GM23338 (cell line): ENCODE results near the gene SPINK4. TPM values are rescaled to one million over a fixed set of nuclear protein-coding genes. Genes with fewer than 3 reads are reported as not detected.

Experiments
- ATAC-seq: fragments of 200-7000 bp; cut with Tn5 transposase; 3 replicates; pipeline ENCODE4 v1.9.1; 2020
- DNase-seq: peaks from one replicate; pipeline ENCODE4 v3.0.0-alpha.2; 2015; ENCODE audit warnings: low spot score
- H2AFZ ChIP-seq: fragments of 200-600 bp; sonication (generic); 2 replicates; pipeline ENCODE4 v1.8.0; 2016; ENCODE audit warnings: antibody characterized with exemption, mild to moderate bottlenecking, moderate library complexity
- H3F3A ChIP-seq: fragments of 200-600 bp; sonication (generic); replicated peaks from 2 replicates; pipeline ENCODE4 v1.8.0; 2017; ENCODE audit warnings: antibody characterized with exemption, mixed run types, low read depth
- H3K27ac ChIP-seq: fragments of 200-600 bp; sonication (generic); 2 replicates; pipeline ENCODE4 v1.6.1; 2016; ENCODE audit warnings: low read depth
- H3K27me3 ChIP-seq: fragments of 200-600 bp; sonication (generic); 2 replicates; pipeline ENCODE4 v1.8.0; 2016; ENCODE audit warnings: mild to moderate bottlenecking, mixed run types, moderate library complexity; ENCODE audit not compliant: insufficient read depth
- H3K36me3 ChIP-seq: fragments of 200-600 bp; sonication (generic); 2 replicates; pipeline ENCODE4 v1.8.0; 2016; ENCODE audit warnings: mild to moderate bottlenecking; ENCODE audit not compliant: insufficient read depth
- H3K4me1 ChIP-seq: fragments of 200-600 bp; sonication (generic); 2 replicates; pipeline ENCODE4 v1.8.0; 2016; ENCODE audit warnings: mild to moderate bottlenecking, moderate library complexity; ENCODE audit not compliant: insufficient read depth
- H3K4me2 ChIP-seq: fragments of 200-600 bp; sonication (generic); 2 replicates; pipeline ENCODE4 v1.7.1; 2017; ENCODE audit warnings: mixed run types
- H3K4me3 ChIP-seq: fragments of 200-600 bp; sonication (generic); 2 replicates; pipeline ENCODE4 v1.6.1; 2016; ENCODE audit warnings: mixed run types
- H3K79me2 ChIP-seq: fragments of 200-600 bp; sonication (generic); replicated peaks from 2 replicates; pipeline ENCODE4 v1.8.0; 2017; ENCODE audit warnings: mild to moderate bottlenecking; ENCODE audit not compliant: insufficient read depth
- H3K9me2 ChIP-seq: fragments of 200-600 bp; sonication (generic); 2 replicates; pipeline ENCODE4 v1.8.0; 2017; ENCODE audit not compliant: insufficient read depth
- H4K20me1 ChIP-seq: fragments of 200-600 bp; sonication (generic); replicated peaks from 2 replicates; pipeline ENCODE4 v1.8.0; 2017; ENCODE audit warnings: mild to moderate bottlenecking; ENCODE audit not compliant: insufficient read depth
- H3K27ac Mint-ChIP-seq: 2 replicates; pipeline ENCODE4 v1.8.0; 2020; ENCODE audit warnings: inconsistent platforms, mild to moderate bottlenecking, moderate library complexity, mixed read lengths
- H3K27me3 Mint-ChIP-seq: 3 replicates; pipeline ENCODE4 v1.8.0; 2022; ENCODE audit warnings: low read depth, mild to moderate bottlenecking, moderate library complexity, mixed read lengths, inconsistent platforms; ENCODE audit not compliant: insufficient read depth, poor library complexity
- H3K36me3 Mint-ChIP-seq: 3 replicates; pipeline ENCODE4 v1.8.0; 2021; ENCODE audit warnings: low read depth, mild to moderate bottlenecking, inconsistent platforms, moderate library complexity, mixed read lengths
- H3K4me1 Mint-ChIP-seq: 3 replicates; pipeline ENCODE4 v1.8.0; 2020; ENCODE audit warnings: mild to moderate bottlenecking, inconsistent platforms, mixed read lengths
- H3K4me3 Mint-ChIP-seq: 3 replicates; pipeline ENCODE4 v1.8.0; 2021; ENCODE audit warnings: moderate library complexity, mild to moderate bottlenecking, inconsistent platforms, mixed read lengths
- H3K9me3 Mint-ChIP-seq: 3 replicates; pipeline ENCODE4 v1.8.0; 2020; ENCODE audit warnings: moderate library complexity, mild to moderate bottlenecking, inconsistent platforms, mixed read lengths
- CREB1 ChIP-seq: fragments of 250-450 bp; sonication (Bioruptor Pico); IDR thresholded peaks from 2 replicates; pipeline ENCODE4 v1.5.0; 2020; ENCODE audit warnings: low read depth, mild to moderate bottlenecking, moderate library complexity
- EZH2phosphoT487 ChIP-seq: fragments of 200-600 bp; sonication (generic); IDR thresholded peaks from one replicate; pipeline ENCODE4 v1.8.1; 2018; ENCODE audit warnings: antibody characterized with exemption; ENCODE audit not compliant: unreplicated experiment
- STAT1 ChIP-seq: IDR thresholded peaks from one replicate; pipeline ENCODE4 v1.6.1; 2016; ENCODE audit warnings: antibody characterized with exemption; ENCODE audit not compliant: unreplicated experiment
- ZNF462 ChIP-seq: fragments of 250-450 bp; sonication (Bioruptor Pico); IDR thresholded peaks from 2 replicates; pipeline ENCODE4 v1.5.0; 2020; ENCODE audit warnings: mild to moderate bottlenecking, moderate library complexity
- polyA plus RNA-seq: library from polyadenylated mRNA; unstranded; fragments of >200 nt; fragmentation: Nextera tagmentation; extraction: Ambion mirVana; gene quantifications from 2 replicates; pipeline ENCODE4 v1.2.1, GENCODE V29; 2016
- total RNA-seq: library from RNA; depleted of rRNA; stranded (reverse); fragments of >200 nt; shearing (Covaris generic); gene quantifications from 2 replicates; pipeline ENCODE4 v1.2.3, GENCODE V29; 2014

Gene SPINK4
- total and polyA plus RNA-seq, 2 experiments from 2014 or later: not detected

- no peak overlapping the region for H3K27ac Mint-ChIP-seq
- Histone ChIP-seq H3K4me2 (no peak overlapping the region), H3K4me3 (no peak overlapping the region), H3F3A (no peaks in the 10 kb centered on the region), H3K27me3 (no peaks in the 10 kb centered on the region), H2AFZ (no peak overlapping the region), H3K27ac (no peak overlapping the region), H4K20me1 (peaks cover 5% of the 10 kb centered on the region), H3K79me2 (peaks cover 19% of the 10 kb centered on the region), H3K9me2 (no peaks in the 10 kb centered on the region), H3K4me1 (peaks cover 5% of the 10 kb centered on the region; the same call in 1 of the 2 replicates), H3K36me3 (peaks cover 41% of the 10 kb centered on the region)
- TF ChIP-seq ZNF462 (CRISPR knock-in tag) (no peak), STAT1 (no peak)
- no peak for DNase-seq
- peaks cover 2% of the 10 kb centered on the region for H3K27me3 Mint-ChIP-seq
- peaks cover 34% of the 10 kb centered on the region for H3K36me3 Mint-ChIP-seq
- H3K4me3 Mint-ChIP-seq: no peak overlapping the region
- no peak for ATAC-seq
- peaks cover 2% of the 10 kb centered on the region; the same call in 1 of the 3 replicates for H3K4me1 Mint-ChIP-seq
- no peaks in the 10 kb centered on the region for H3K9me3 Mint-ChIP-seq
These were observed 30.2 kb downstream of the SPINK4 start for GRCh38 chr9:33270146-33270545.

GRCh38 chr9:33272061-33272460 lies 32.1 kb downstream of the SPINK4 start:
- peaks cover 5% of the 10 kb centered on the region for H4K20me1 ChIP-seq
- H3K27me3 ChIP-seq: no peaks in the 10 kb centered on the region
- DNase-seq: no peak
- H3F3A ChIP-seq: no peaks in the 10 kb centered on the region
- no peak overlapping the region for H2AFZ ChIP-seq
- no peak for ATAC-seq
- H3K4me2 ChIP-seq: no peak overlapping the region
- Mint-ChIP-seq H3K4me1 (no peaks in the 10 kb centered on the region), H3K9me3 (no peaks in the 10 kb centered on the region), H3K27ac (no peak overlapping the region), H3K36me3 (peaks cover 39% of the 10 kb centered on the region), H3K27me3 (peaks cover 1% of the 10 kb centered on the region), H3K4me3 (no peak overlapping the region)
- H3K27ac ChIP-seq: no peak overlapping the region
- no peaks in the 10 kb centered on the region for H3K4me1 ChIP-seq
- no peak overlapping the region for H3K4me3 ChIP-seq
- H3K79me2 ChIP-seq: peaks cover 9% of the 10 kb centered on the region
- H3K9me2 ChIP-seq: no peaks in the 10 kb centered on the region
- H3K36me3 ChIP-seq: peaks cover 45% of the 10 kb centered on the region
- TF ChIP-seq CREB1 (no peak), EZH2phosphoT487 (no peak), STAT1 (no peak), ZNF462 (CRISPR knock-in tag) (no peak)
